Neural cell (in vitro differentiated cells): ENCODE measurements around the gene ANKRD6. TPM values are rescaled to one million over a fixed set of nuclear protein-coding genes. Genes with fewer than 3 reads are reported as not detected.

Experiments used
- H2AFZ ChIP-seq: fragments of 200-600, 300-800 bp; sonication (generic), shearing (Covaris generic); 2 replicates; pipeline ENCODE4 v1.6.0; 2014; ENCODE audit warnings: low read depth, mild to moderate bottlenecking, antibody characterized with exemption, low read length, moderate library complexity
- H3F3A ChIP-seq: fragments of 200-600 bp; shearing (Covaris generic); 2 replicates; pipeline ENCODE4 v1.6.1; 2016; ENCODE audit warnings: mild to moderate bottlenecking, moderate library complexity, mixed read lengths, antibody characterized with exemption, low read length; ENCODE audit not compliant: insufficient read depth, poor library complexity, severe bottlenecking
- H3K27ac ChIP-seq: fragments of 200-600, 300-800 bp; sonication (generic), shearing (Covaris generic); 2 replicates; pipeline ENCODE4 v1.5.1; 2014; ENCODE audit warnings: mild to moderate bottlenecking, low read length, moderate library complexity
- H3K27me3 ChIP-seq: fragments of 300-800, 200-600 bp; sonication (generic), shearing (Covaris generic); 2 replicates; pipeline ENCODE4 v1.6.0; 2014; ENCODE audit warnings: mild to moderate bottlenecking, low read depth, low read length, moderate library complexity; ENCODE audit not compliant: insufficient read depth
- H3K36me3 ChIP-seq: fragments of 300-800, 200-600 bp; sonication (generic), shearing (Covaris generic); 2 replicates; pipeline ENCODE4 v1.5.1; 2014; ENCODE audit warnings: mild to moderate bottlenecking, antibody characterized with exemption, low read length, moderate library complexity; ENCODE audit not compliant: insufficient read depth
- H3K4me2 ChIP-seq: fragments of 300-800, 200-600 bp; sonication (generic), shearing (Covaris generic); 2 replicates; pipeline ENCODE4 v1.6.0; 2014; ENCODE audit warnings: mild to moderate bottlenecking, low read length
- H3K4me3 ChIP-seq: fragments of 300-800, 200-600 bp; sonication (generic), shearing (Covaris generic); 2 replicates; pipeline ENCODE4 v1.5.1; 2014; ENCODE audit warnings: mild to moderate bottlenecking, low read length, moderate library complexity
- H3K79me2 ChIP-seq: fragments of 200-600 bp; shearing (Covaris generic); replicated peaks from 2 replicates; pipeline ENCODE4 v1.6.0; 2014; ENCODE audit warnings: mild to moderate bottlenecking, low read length, moderate library complexity; ENCODE audit not compliant: insufficient read depth
- H3K9ac ChIP-seq: fragments of 300-800, 200-600 bp; sonication (generic), shearing (Covaris generic); 2 replicates; pipeline ENCODE4 v1.6.1; 2016; ENCODE audit warnings: mild to moderate bottlenecking, low read length, mixed read lengths
- H3K9me2 ChIP-seq: fragments of 200-600 bp; shearing (Covaris generic); 2 replicates; pipeline ENCODE4 v1.6.1; 2016; ENCODE audit warnings: mild to moderate bottlenecking, low read length, mixed read lengths; ENCODE audit not compliant: insufficient read depth
- H3K9me3 ChIP-seq: fragments of 200-600, 300-800 bp; sonication (generic), shearing (Covaris generic); 2 replicates; pipeline ENCODE4 v1.6.1; 2016; ENCODE audit warnings: mild to moderate bottlenecking, mixed run types, low read length, moderate library complexity, mixed read lengths
- H4K20me1 ChIP-seq: fragments of 200-600 bp; shearing (Covaris generic); 2 replicates; pipeline ENCODE4 v1.6.1; 2016; ENCODE audit warnings: mild to moderate bottlenecking, mixed run types; ENCODE audit not compliant: insufficient read depth
- EP300 ChIP-seq: fragments of 450-650 bp; conservative IDR thresholded peaks from 2 replicates; pipeline ENCODE4 v1.6.1; 2014; ENCODE audit warnings: antibody characterized with exemption, mild to moderate bottlenecking, moderate library complexity; ENCODE audit not compliant: poor library complexity, severe bottlenecking
- EZH2 ChIP-seq: fragments of 200-600, 300-800 bp; shearing (Covaris generic), sonication (generic); IDR thresholded peaks from 2 replicates; pipeline ENCODE4 v1.6.1; 2014; ENCODE audit warnings: antibody characterized with exemption, low read length, borderline replicate concordance, mild to moderate bottlenecking; ENCODE audit not compliant: insufficient read depth, poor library complexity, severe bottlenecking
- MXI1 ChIP-seq: fragments of 450-650 bp; conservative IDR thresholded peaks from 2 replicates; pipeline ENCODE4 v1.6.1; 2014; ENCODE audit warnings: antibody characterized with exemption, mild to moderate bottlenecking; ENCODE audit not compliant: poor library complexity, severe bottlenecking
- POLR2AphosphoS5 ChIP-seq: IDR thresholded peaks from 2 replicates; pipeline ENCODE4 v1.6.1; 2012
- RAD21 ChIP-seq: fragments of 450-650 bp; conservative IDR thresholded peaks from 2 replicates; pipeline ENCODE4 v1.6.1; 2014; ENCODE audit warnings: antibody characterized with exemption, mild to moderate bottlenecking, moderate library complexity
- SMC3 ChIP-seq: fragments of 450-650 bp; conservative IDR thresholded peaks from 2 replicates; pipeline ENCODE4 v1.6.1; 2014; ENCODE audit warnings: antibody characterized with exemption, mild to moderate bottlenecking, moderate library complexity; ENCODE audit not compliant: poor library complexity
- TAF1 ChIP-seq: IDR thresholded peaks from 2 replicates; pipeline ENCODE4 v1.6.1; 2012; ENCODE audit warnings: low read depth
- polyA plus RNA-seq: library from polyadenylated mRNA; depleted of rRNA; stranded (reverse); fragments of >200 nt; gene quantifications from 2 replicates; pipeline ENCODE4 v1.2.3, GENCODE V29; 2014
- TF ChIP-seq, protein P1 (sequence below): fragments of 450-650 bp; IDR thresholded peaks from 2 replicates; pipeline ENCODE4 v1.5.1; 2014; ENCODE audit warnings: antibody characterized with exemption, mild to moderate bottlenecking, moderate library complexity; ENCODE audit not compliant: poor library complexity, severe bottlenecking
- TF ChIP-seq, protein P2 (sequence below): IDR thresholded peaks from 2 replicates; pipeline ENCODE4 v1.6.1; 2012; ENCODE audit warnings: borderline replicate concordance

The ANKRD6 gene
- polyA plus RNA-seq, 1 donor from 2014 or later, result 43.5 TPM

DNA sequence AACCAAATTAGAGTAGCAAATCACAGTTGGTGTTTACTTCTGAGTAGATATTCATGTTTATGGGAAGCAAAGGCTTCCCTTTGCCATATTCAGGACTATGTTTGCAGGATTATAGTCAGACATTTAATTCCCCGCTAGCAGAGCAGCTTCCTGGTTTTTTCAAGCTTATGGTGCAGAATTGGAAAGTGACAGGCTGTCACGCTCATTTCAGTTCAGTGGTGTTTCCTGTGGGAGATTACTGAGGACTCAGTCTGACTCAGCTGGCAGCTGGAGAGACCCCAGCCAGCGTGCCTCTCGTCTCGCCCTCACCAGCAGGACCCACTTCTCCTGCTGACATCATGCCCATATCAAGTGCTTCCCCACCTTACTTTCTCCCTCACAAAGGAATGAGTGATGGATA, 120.5 kb downstream of the ANKRD6 start:
- no peak overlapping the region for H3K4me2 ChIP-seq
- peaks cover 5% of the 10 kb centered on the region for H3F3A ChIP-seq
- no peak overlapping the region for H2AFZ ChIP-seq

DNA sequence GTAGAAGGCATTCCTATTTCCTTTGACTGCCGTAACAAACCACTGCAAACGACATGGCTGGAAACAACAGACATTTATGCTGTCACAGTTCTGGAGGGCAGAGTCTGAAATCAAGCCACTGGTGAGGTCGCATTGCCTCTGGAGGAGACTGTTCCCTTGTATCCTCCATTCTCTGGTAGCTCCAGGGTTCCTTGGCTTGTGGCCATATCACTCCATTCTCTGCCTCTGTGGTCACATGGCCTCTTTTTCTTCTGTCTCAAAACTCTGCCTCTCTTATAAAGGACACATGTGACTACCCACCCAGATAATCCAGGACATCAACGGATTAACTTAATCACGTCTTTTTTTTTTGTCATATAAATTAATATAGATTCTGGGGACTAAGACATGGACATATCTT, 121.2 kb downstream of the ANKRD6 start:
- H3K27me3 ChIP-seq, result no peaks in the 10 kb centered on the region
- no peaks in the 10 kb centered on the region for H3K9me3 ChIP-seq
- H3K27ac ChIP-seq, result peak overlapping the region; percentile 61
- H3F3A ChIP-seq, result peaks cover 5% of the 10 kb centered on the region
- H3K79me2 ChIP-seq, result peaks cover 3% of the 10 kb centered on the region
- H3K4me3 ChIP-seq, result no peak overlapping the region
- H3K36me3 ChIP-seq, result no peaks in the 10 kb centered on the region
- H2AFZ ChIP-seq, result no peak overlapping the region
- H3K9ac ChIP-seq, result no peak overlapping the region
- H4K20me1 ChIP-seq, result no peaks in the 10 kb centered on the region
- no peak for TF ChIP-seq EP300
- TF ChIP-seq MXI1, result no peak
- no peak for TF ChIP-seq TAF1
- TF ChIP-seq, protein P1, sequence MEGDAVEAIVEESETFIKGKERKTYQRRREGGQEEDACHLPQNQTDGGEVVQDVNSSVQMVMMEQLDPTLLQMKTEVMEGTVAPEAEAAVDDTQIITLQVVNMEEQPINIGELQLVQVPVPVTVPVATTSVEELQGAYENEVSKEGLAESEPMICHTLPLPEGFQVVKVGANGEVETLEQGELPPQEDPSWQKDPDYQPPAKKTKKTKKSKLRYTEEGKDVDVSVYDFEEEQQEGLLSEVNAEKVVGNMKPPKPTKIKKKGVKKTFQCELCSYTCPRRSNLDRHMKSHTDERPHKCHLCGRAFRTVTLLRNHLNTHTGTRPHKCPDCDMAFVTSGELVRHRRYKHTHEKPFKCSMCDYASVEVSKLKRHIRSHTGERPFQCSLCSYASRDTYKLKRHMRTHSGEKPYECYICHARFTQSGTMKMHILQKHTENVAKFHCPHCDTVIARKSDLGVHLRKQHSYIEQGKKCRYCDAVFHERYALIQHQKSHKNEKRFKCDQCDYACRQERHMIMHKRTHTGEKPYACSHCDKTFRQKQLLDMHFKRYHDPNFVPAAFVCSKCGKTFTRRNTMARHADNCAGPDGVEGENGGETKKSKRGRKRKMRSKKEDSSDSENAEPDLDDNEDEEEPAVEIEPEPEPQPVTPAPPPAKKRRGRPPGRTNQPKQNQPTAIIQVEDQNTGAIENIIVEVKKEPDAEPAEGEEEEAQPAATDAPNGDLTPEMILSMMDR, result no peak
- TF ChIP-seq SMC3, result no peak
- TF ChIP-seq, protein P2, sequence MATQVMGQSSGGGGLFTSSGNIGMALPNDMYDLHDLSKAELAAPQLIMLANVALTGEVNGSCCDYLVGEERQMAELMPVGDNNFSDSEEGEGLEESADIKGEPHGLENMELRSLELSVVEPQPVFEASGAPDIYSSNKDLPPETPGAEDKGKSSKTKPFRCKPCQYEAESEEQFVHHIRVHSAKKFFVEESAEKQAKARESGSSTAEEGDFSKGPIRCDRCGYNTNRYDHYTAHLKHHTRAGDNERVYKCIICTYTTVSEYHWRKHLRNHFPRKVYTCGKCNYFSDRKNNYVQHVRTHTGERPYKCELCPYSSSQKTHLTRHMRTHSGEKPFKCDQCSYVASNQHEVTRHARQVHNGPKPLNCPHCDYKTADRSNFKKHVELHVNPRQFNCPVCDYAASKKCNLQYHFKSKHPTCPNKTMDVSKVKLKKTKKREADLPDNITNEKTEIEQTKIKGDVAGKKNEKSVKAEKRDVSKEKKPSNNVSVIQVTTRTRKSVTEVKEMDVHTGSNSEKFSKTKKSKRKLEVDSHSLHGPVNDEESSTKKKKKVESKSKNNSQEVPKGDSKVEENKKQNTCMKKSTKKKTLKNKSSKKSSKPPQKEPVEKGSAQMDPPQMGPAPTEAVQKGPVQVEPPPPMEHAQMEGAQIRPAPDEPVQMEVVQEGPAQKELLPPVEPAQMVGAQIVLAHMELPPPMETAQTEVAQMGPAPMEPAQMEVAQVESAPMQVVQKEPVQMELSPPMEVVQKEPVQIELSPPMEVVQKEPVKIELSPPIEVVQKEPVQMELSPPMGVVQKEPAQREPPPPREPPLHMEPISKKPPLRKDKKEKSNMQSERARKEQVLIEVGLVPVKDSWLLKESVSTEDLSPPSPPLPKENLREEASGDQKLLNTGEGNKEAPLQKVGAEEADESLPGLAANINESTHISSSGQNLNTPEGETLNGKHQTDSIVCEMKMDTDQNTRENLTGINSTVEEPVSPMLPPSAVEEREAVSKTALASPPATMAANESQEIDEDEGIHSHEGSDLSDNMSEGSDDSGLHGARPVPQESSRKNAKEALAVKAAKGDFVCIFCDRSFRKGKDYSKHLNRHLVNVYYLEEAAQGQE, result no peak
- no peak for TF ChIP-seq POLR2AphosphoS5
- no peak for TF ChIP-seq RAD21
- no peak for TF ChIP-seq EZH2
- H3K9me2 ChIP-seq, result no peaks in the 10 kb centered on the region
- H3K4me2 ChIP-seq, result no peak overlapping the region

More for the DNA sequence above, 120.5 kb downstream of the ANKRD6 start:
- Histone ChIP-seq H3K27ac (peak overlapping the region; percentile 61), H3K36me3 (no peaks in the 10 kb centered on the region), H3K9ac (peak overlapping the region; percentile 14), H3K27me3 (no peaks in the 10 kb centered on the region), H3K9me2 (no peaks in the 10 kb centered on the region), H4K20me1 (no peaks in the 10 kb centered on the region), H3K79me2 (peaks cover 3% of the 10 kb centered on the region), H3K9me3 (no peaks in the 10 kb centered on the region), H3K4me3 (peak overlapping the region; percentile 14)
- TF ChIP-seq, protein P1, result no peak
- TF ChIP-seq TAF1 (no peak), POLR2AphosphoS5 (peak; percentile 64), EP300 (peak; percentile 47), RAD21 (no peak), MXI1 (no peak)
